IMR-90 (cell line): ENCODE data around the gene RNF181.

Experiments
- BHLHE40 ChIP-seq: fragments of 150-350 bp; IDR thresholded peaks from 2 replicates; pipeline ENCODE4 v1.6.1; 2016; ENCODE audit warnings: mild to moderate bottlenecking, low read depth, low read length
- CTCF ChIP-seq: conservative IDR thresholded peaks from 2 replicates; pipeline ENCODE4 v1.5.1; 2012; ENCODE audit warnings: mild to moderate bottlenecking, low read depth, low read length, improper control_type of control experiment
- POLR2A ChIP-seq: IDR thresholded peaks from 2 replicates; pipeline ENCODE4 v1.6.1; 2012; ENCODE audit warnings: mild to moderate bottlenecking, low read depth, low read length
- USF2 ChIP-seq: fragments of 150-350 bp; IDR thresholded peaks from 2 replicates; pipeline ENCODE4 v1.6.1; 2017; ENCODE audit warnings: mild to moderate bottlenecking, antibody characterized with exemption, low read length, low read depth

- TF ChIP-seq USF2 (no peak), BHLHE40 (no peak), POLR2A (no peak), CTCF (no peak)
These were observed 18.5 kb upstream of the RNF181 start for GRCh38 chr2:85577063-85577385.
